Heart right ventricle (tissue), 16 donors: Measurements from ENCODE around the gene RELT. TPM values are rescaled to one million over a fixed set of nuclear protein-coding genes. Genes with fewer than 3 reads are reported as not detected.

ENCODE experiments used
- ATAC-seq, 8 donors: fragments of 200-7000 bp; cut with Tn5 transposase; one replicate each; pipeline ENCODE4 v1.9.1; 2020; ENCODE audit warnings: mild to moderate bottlenecking in 8 of 8, moderate library complexity in 8 of 8, moderate number of reproducible peaks in 1 of 8
- DNase-seq, 2 donors: peaks; one replicate each; pipeline ENCODE4 v3.0.0-alpha.2; 2020
- H3K27ac ChIP-seq, 10 donors: fragments of 200-600 bp; sonication (generic) in 2 of 10; one replicate each; pipeline versions ENCODE4 v1.5.0 to v1.8.0; 2020 to 2022; ENCODE audit warnings: mild to moderate bottlenecking in 3 of 10
- H3K27me3 ChIP-seq, 7 donors: fragments of 200-600 bp; one replicate each; pipeline ENCODE4 v1.8.0; 2021 to 2022; ENCODE audit warnings: mild to moderate bottlenecking in 2 of 7
- H3K36me3 ChIP-seq, 9 donors: fragments of 200-600 bp; sonication (generic) in 1 of 9; one replicate each; pipeline versions ENCODE4 v1.5.0 to v1.8.0; 2020 to 2022; ENCODE audit warnings: mild to moderate bottlenecking in 2 of 9
- H3K4me1 ChIP-seq, 9 donors: fragments of 200-600 bp; sonication (generic) in 1 of 9; one replicate each; pipeline versions ENCODE4 v1.5.0 to v1.8.0; 2020 to 2022; ENCODE audit warnings: mild to moderate bottlenecking in 4 of 9
- H3K4me3 ChIP-seq, 10 donors: fragments of 200-600 bp; sonication (generic) in 2 of 10; one replicate each; pipeline versions ENCODE4 v1.5.0 to v1.8.0; 2020 to 2022; ENCODE audit warnings: mild to moderate bottlenecking in 7 of 10, moderate library complexity in 2 of 10
- H3K9me3 ChIP-seq, 11 donors: fragments of 200-600 bp in 10 of 11; sonication (generic) in 2 of 11; one replicate each; pipeline versions ENCODE4 v1.5.0 to v1.8.0; 2013 to 2022; ENCODE audit warnings: mild to moderate bottlenecking in 2 of 11, control low read depth in 1 of 11, moderate library complexity in 1 of 11
- CTCF ChIP-seq, 9 donors: fragments of 200-600 bp; sonication (generic) in 2 of 9; IDR thresholded peaks; one replicate each; pipeline versions ENCODE4 v1.5.0 to v1.8.0; 2021 to 2022; ENCODE audit warnings: antibody characterized with exemption in 9 of 9, mild to moderate bottlenecking in 5 of 9, moderate library complexity in 1 of 9
- WGBS, 2 donors: extraction: QIAGEN DNeasy Blood & Tissue Kit; methylation state at CpG; one replicate each; pipeline ENCODE4 v1.1.7; 2013; ENCODE audit warnings: inconsistent platforms in 1 of 2; 5-methylcytosine and 5-hydroxymethylcytosine counted together
- intact Hi-C, 10 donors: fragments of 100-400 bp; cut with DNase I; formaldehyde crosslinking; loops; one replicate each; pipeline versions ENCODE4 v1.11.1 to v1.14.2; 2022
- polyA plus RNA-seq, 2 donors: library from polyadenylated mRNA; stranded (reverse); fragments of 200-250 nt; gene quantifications; one replicate each; pipeline ENCODE4 v1.2.3, GENCODE V29; 2013
- total RNA-seq, 10 donors: library from RNA; stranded (reverse); fragmentation: NEBNext Ultra II Directional in 3 of 10; extraction: Animal tissue kit (Norgen Biotek cat#: 25700) in 3 of 10; gene quantifications; one replicate each; pipeline versions ENCODE4 v1.2.1 to v1.2.4, GENCODE V29; 2021 to 2023
- donor health status: Arrhythmogenic right ventricular cardiomyopathy.
- donor health status: ischemic (EF 13 %, LVEDD 7.1; RV severe dilation, severe dysfunction).
- donor health status: healthy with polysubstance abuse.
- donor health status: DM: no; HTN: yes; CAD: no.
- donor health status: DM: no; HTN: no; CAD: no.
- donor health status: ischemic (EF 25% LVEDD 6.9; RV normal size, moderate dysfunction).
- donor health status: ischemic (EF 25% LVEDD 5.7; RV mildly dilated, moderate dysfunction).
- donor health status: healthy.
- donor health status: DM: yes; HTN: yes; CAD: no.
- donor health status: Ischemic cardiomyopathy.
- donor health status: ischemic (EF 35%, LVEDD 5.7; RV mildly dilated, moderate dysfunction).
- donor health status: nonischemic (EF 11% LVEDD 7.7; RV severe dilation, severe dysfunction).
- donor health status: DM: yes; HTN: yes; CAD: no.
- donor health status: PGD.
- donor health status: ischemic (EF 29% LVEDD 5.4; RV normal size, mild dysfunction).
- donor health status: nonischemic (EF 23%, LVEDD 6.1; RV moderate dilation, normal function).

Gene RELT
- total and polyA plus RNA-seq, 12 donors: 1.0 to 9.2 (median 2.7) TPM

GRCh38 chr11:73403541-73403940 is 27.3 kb downstream of the RELT start:
- DNase-seq (no peak), ATAC-seq (peak in 1 of 8 donors; percentile 15)
- Histone ChIP-seq H3K36me3 (peaks cover 0 to 59% (median 4%) of the 10 kb centered on the region in 9 donors), H3K9me3 (no peaks in the 10 kb centered on the region), H3K27ac (peak overlapping the region in 7 of 10 donors; percentile 29 to 71 (median 51)), H3K4me3 (no peak overlapping the region), H3K4me1 (peaks cover 3 to 42% (median 24%) of the 10 kb centered on the region in 9 donors), H3K27me3 (no peaks in the 10 kb centered on the region)
- intact Hi-C loops: loop anchor here (2.0 to 10.0 kb wide), 6 partner anchors 194 to 259 kb away; partner anchors contain the start of gene FAM168A (in 1 of the 10)
- WGBS, 2 donors: 88 to 89% methylated on average over 5 of the region's 5 CpGs
- TF ChIP-seq CTCF (IDR thresholded peaks at IDR 0.05): no peak

- DNase-seq: peak; percentile 72 to 79
These were observed 27.8 kb downstream of the RELT start for GRCh38 chr11:73404048-73404447.

GRCh38 chr11:73404506-73405145 is 28.4 kb downstream of the RELT start:
- Histone ChIP-seq H3K4me3 (no peak overlapping the region), H3K27me3 (no peaks in the 10 kb centered on the region), H3K36me3 (peaks cover 0 to 63% (median 4%) of the 10 kb centered on the region in 9 donors), H3K27ac (peak overlapping the region in 3 of 10 donors; percentile 11 to 71 (median 64)), H3K4me1 (peaks cover 3 to 31% (median 13%) of the 10 kb centered on the region in 9 donors), H3K9me3 (no peaks in the 10 kb centered on the region)
- DNase-seq (no peak), ATAC-seq (no peak)
- 80 to 93% methylated on average over 5 of the region's 5 CpGs for WGBS, 2 donors
- intact Hi-C loops: loop anchor here in 8 of 10 donors (1.0 to 10.0 kb wide), 7 partner anchors 193 to 258 kb away; partner anchors contain the start of gene FAM168A (in 1 of the 8)
- TF ChIP-seq CTCF (IDR thresholded peaks at IDR 0.05): no peak

More at GRCh38 chr11:73404048-73404447, 27.8 kb downstream of the RELT start:
- Histone ChIP-seq H3K27me3 (no peaks in the 10 kb centered on the region), H3K4me3 (no peak overlapping the region), H3K36me3 (peaks cover 0 to 60% (median 4%) of the 10 kb centered on the region in 9 donors), H3K9me3 (no peaks in the 10 kb centered on the region), H3K4me1 (peaks cover 3 to 37% (median 19%) of the 10 kb centered on the region in 9 donors), H3K27ac (peak overlapping the region in 7 of 10 donors; percentile 29 to 71 (median 51))
- ATAC-seq: peak; percentile 78 to 90 (median 88)
- TF ChIP-seq CTCF (IDR thresholded peaks at IDR 0.05): peak; percentile 58 to 89 (median 82)
- intact Hi-C loops: loop anchor here in 8 of 10 donors (1.0 to 10.0 kb wide), 7 partner anchors 193 to 258 kb away; partner anchors contain the start of gene FAM168A (in 1 of the 8)
- 43 to 46% methylated on average over 4 of the region's 4 CpGs for WGBS, 2 donors

- WGBS, 2 donors: 92 to 94% methylated on average over 8 of the region's 8 CpGs
- intact Hi-C loops: loop anchor here in 6 of 10 donors (2.0 to 10.0 kb wide), 3 partner anchors 220 to 256 kb away; no protein-coding TSS in a partner anchor
- Histone ChIP-seq H3K9me3 (no peaks in the 10 kb centered on the region), H3K27me3 (no peaks in the 10 kb centered on the region), H3K27ac (peak overlapping the region in 2 of 10 donors; percentile 29 to 71), H3K4me1 (peaks cover 0 to 26% (median 8%) of the 10 kb centered on the region in 9 donors), H3K36me3 (peaks cover 0 to 65% (median 4%) of the 10 kb centered on the region in 9 donors), H3K4me3 (no peak overlapping the region)
- DNase-seq (no peak), ATAC-seq (no peak)
- TF ChIP-seq CTCF (IDR thresholded peaks at IDR 0.05): no peak
These were observed 28.9 kb downstream of the RELT start for GRCh38 chr11:73405146-73405510.
